Prostate gland (tissue), 2 donors: ENCODE data around the gene TRAPPC2B.

ENCODE experiments used
- CTCF ChIP-seq, 4 experiments: fragments of 200-600 bp in 2 of 4; fragments of 450-650 bp in 2 of 4; sonication (generic) in 2 of 4; IDR thresholded peaks; 1 replicate in 3 of 4; 2 replicates in 1 of 4; pipeline ENCODE4 v1.5.1; 2016 to 2019; ENCODE audit warnings: antibody characterized with exemption in 4 of 4, mild to moderate bottlenecking in 2 of 4, moderate library complexity in 2 of 4
- POLR2A ChIP-seq: fragments of 450-650 bp; IDR thresholded peaks from one replicate; pipeline ENCODE4 v1.6.1; 2016; ENCODE audit warnings: antibody characterized with exemption, mild to moderate bottlenecking
- POLR2AphosphoS5 ChIP-seq: sonication (generic); formaldehyde crosslinking; IDR thresholded peaks from one replicate; pipeline ENCODE4 v1.6.1; 2017; ENCODE audit warnings: antibody characterized with exemption

DNA sequence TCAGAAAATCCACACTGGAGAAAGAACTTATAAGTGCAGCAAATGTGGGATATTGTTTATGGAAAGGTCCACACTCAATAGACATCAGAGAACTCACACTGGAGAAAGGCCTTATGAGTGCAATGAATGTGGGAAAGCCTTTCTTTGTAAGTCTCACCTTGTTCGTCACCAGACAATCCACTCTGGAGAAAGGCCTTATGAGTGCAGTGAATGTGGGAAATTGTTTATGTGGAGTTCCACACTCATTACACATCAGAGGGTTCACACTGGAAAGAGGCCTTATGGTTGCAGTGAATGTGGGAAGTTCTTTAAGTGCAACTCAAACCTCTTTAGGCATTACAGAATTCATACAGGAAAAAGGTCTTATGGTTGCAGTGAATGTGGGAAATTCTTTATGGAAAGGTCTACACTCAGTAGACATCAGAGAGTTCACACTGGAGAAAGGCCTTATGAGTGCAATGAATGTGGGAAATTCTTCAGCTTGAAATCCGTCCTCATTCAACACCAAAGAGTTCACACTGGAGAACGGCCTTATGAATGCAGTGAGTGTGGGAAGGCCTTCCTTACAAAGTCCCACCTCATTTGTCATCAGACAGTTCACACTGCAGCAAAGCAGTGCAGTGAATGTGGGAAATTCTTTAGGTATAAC, 14.3 kb downstream of the TRAPPC2B start:
- TF ChIP-seq CTCF (IDR thresholded peaks at IDR 0.05) = no peak
- TF ChIP-seq POLR2A = no peak
- no peak for TF ChIP-seq POLR2AphosphoS5
